Measurements from ENCODE around the gene ATP6AP1. TPM values are rescaled to one million over a fixed set of nuclear protein-coding genes. Genes with fewer than 3 reads are reported as not detected.

The ATP6AP1 gene
- total and polyA plus RNA-seq, 9 of the 15 experiments (the other 6 are each of a cell fraction or from before 2014, with no cell fraction given) = 8.3 to 90.5 (median 52.9) TPM

DNA sequence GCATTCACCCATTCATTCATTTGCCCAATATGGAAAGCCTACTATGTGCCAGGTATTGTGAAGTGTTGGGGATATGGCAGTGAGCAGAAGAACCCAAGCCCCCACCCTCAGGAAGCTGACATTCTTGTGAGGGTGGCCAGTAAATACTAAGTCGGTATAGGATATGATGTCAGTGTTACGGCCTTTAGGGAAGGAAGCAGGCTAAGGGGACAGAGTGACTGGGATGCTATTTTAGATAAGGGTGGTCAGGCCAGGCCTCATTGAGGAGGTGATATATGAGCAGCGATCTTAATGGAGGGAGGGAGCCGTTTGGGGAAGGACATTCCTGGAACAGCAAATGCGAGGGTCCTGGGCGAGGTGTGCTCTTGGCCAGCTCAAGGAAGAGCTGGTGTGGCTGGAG lies 2.0 kb downstream of the ATP6AP1 start (continued):
- peak; percentile 46; the same call in 1 of the 2 replicates for TF ChIP-seq ATF7 (IDR thresholded peaks at IDR 0.05)
- no peak for TF ChIP-seq ZNF197 (CRISPR knock-in tag; IDR thresholded peaks at IDR 0.05; ENCODE audit: low read depth)
- TF ChIP-seq EZH2 (IDR thresholded peaks at IDR 0.05; ENCODE audit: borderline replicate concordance, low read depth, low read length) = no peak
- TF ChIP-seq GABPB2 (CRISPR knock-in tag; conservative IDR thresholded peaks at IDR 0.05) = no peak
- TF ChIP-seq, protein P1, sequence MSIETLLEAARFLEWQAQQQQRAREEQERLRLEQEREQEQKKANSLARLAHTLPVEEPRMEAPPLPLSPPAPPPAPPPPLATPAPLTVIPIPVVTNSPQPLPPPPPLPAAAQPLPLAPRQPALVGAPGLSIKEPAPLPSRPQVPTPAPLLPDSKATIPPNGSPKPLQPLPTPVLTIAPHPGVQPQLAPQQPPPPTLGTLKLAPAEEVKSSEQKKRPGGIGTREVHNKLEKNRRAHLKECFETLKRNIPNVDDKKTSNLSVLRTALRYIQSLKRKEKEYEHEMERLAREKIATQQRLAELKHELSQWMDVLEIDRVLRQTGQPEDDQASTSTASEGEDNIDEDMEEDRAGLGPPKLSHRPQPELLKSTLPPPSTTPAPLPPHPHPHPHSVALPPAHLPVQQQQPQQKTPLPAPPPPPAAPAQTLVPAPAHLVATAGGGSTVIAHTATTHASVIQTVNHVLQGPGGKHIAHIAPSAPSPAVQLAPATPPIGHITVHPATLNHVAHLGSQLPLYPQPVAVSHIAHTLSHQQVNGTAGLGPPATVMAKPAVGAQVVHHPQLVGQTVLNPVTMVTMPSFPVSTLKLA (conservative IDR thresholded peaks at IDR 0.05) = 0 out of 4 replicates have a peak, but pooled peaks of 1 of the 2 experiments have one; percentile 18
- TF ChIP-seq JUND (IDR thresholded peaks at IDR 0.05; ENCODE audit: borderline replicate concordance, low read depth, low read length) = peak; percentile 7; the same call in 1 of the 2 replicates
- no peak for TF ChIP-seq JUND (tag; IDR thresholded peaks at IDR 0.05; ENCODE audit: borderline replicate concordance, low read depth, low read length)
- 0 out of 2 replicates have a peak, but pooled peaks have one; percentile 15 for TF ChIP-seq MTA1 (IDR thresholded peaks at IDR 0.05; ENCODE audit: borderline replicate concordance)
- TF ChIP-seq DPF2 (IDR thresholded peaks at IDR 0.05) = peak; percentile 60; the same call in 1 of the 2 replicates
- TF ChIP-seq GATA2 (CRISPR knock-in tag; IDR thresholded peaks at IDR 0.05) = 0 out of 2 replicates have a peak, but pooled peaks have one; percentile 9
- TF ChIP-seq ARID1B (IDR thresholded peaks at IDR 0.05) = peak; percentile 27; the same call in 1 of the 2 replicates
- TF ChIP-seq, protein P2, sequence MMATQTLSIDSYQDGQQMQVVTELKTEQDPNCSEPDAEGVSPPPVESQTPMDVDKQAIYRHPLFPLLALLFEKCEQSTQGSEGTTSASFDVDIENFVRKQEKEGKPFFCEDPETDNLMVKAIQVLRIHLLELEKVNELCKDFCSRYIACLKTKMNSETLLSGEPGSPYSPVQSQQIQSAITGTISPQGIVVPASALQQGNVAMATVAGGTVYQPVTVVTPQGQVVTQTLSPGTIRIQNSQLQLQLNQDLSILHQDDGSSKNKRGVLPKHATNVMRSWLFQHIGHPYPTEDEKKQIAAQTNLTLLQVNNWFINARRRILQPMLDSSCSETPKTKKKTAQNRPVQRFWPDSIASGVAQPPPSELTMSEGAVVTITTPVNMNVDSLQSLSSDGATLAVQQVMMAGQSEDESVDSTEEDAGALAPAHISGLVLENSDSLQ (IDR thresholded peaks at IDR 0.05) = peak; percentile 50; the same call in 1 of the 2 replicates
- no peak for TF ChIP-seq CXXC5 (CRISPR knock-in tag; IDR thresholded peaks at IDR 0.05)
- TF ChIP-seq MEIS2 (IDR thresholded peaks at IDR 0.05; ENCODE audit: partially characterized antibody) = peak; percentile 68
- TF ChIP-seq, protein P3, sequence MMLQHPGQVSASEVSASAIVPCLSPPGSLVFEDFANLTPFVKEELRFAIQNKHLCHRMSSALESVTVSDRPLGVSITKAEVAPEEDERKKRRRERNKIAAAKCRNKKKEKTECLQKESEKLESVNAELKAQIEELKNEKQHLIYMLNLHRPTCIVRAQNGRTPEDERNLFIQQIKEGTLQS (IDR thresholded peaks at IDR 0.05) = peak; percentile 33; the same call in 1 of the 2 replicates
- TF ChIP-seq, protein P3 (CRISPR knock-in tag; conservative IDR thresholded peaks at IDR 0.05) = no peak
- no peak for TF ChIP-seq ATF1 (CRISPR knock-in tag; IDR thresholded peaks at IDR 0.05)
- TF ChIP-seq ATF1 (tag; IDR thresholded peaks at IDR 0.05) = 0 out of 2 replicates have a peak, but pooled peaks have one; percentile 11
- TF ChIP-seq CREM (IDR thresholded peaks at IDR 0.05; ENCODE audit: low read depth) = peak; percentile 49; the same call in 1 of the 2 replicates

Data from K562 (cell line).